ENCODE results near the gene ANXA9.

The ANXA9 gene

DNA sequence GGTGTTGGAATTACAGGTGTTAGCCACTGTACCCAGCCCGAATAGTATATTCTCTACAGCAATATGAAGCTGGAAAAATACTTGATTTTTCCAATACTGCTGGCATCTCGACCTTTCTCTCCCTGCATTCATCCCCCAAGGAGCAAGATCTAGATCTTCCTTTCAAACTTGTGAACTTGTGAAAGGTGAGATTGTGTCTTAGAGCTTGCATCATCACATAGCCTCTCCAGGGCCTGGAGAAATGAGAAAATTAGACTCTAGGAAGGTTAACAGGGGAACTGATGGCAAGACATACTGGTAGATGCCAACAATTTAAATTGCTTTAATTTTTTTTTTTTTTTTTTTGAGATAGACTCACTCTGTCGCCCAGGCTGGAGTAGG is 28.2 kb downstream of the ANXA9 start:
- no peak for DNase-seq (ENCODE audit: extremely low spot score)
- POLR2A ChIA-PET: no interaction called here
- TF ChIP-seq, protein P1, sequence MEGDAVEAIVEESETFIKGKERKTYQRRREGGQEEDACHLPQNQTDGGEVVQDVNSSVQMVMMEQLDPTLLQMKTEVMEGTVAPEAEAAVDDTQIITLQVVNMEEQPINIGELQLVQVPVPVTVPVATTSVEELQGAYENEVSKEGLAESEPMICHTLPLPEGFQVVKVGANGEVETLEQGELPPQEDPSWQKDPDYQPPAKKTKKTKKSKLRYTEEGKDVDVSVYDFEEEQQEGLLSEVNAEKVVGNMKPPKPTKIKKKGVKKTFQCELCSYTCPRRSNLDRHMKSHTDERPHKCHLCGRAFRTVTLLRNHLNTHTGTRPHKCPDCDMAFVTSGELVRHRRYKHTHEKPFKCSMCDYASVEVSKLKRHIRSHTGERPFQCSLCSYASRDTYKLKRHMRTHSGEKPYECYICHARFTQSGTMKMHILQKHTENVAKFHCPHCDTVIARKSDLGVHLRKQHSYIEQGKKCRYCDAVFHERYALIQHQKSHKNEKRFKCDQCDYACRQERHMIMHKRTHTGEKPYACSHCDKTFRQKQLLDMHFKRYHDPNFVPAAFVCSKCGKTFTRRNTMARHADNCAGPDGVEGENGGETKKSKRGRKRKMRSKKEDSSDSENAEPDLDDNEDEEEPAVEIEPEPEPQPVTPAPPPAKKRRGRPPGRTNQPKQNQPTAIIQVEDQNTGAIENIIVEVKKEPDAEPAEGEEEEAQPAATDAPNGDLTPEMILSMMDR (IDR thresholded peaks at IDR 0.05; ENCODE audit: control extremely low read depth, extremely low read depth, low read depth, missing control alignments): no peak
- CTCF ChIA-PET: interaction anchor here (3.4 kb wide), 1 partner anchor 14 kb away, joined by 9 read pairs; no protein-coding TSS in a partner anchor

DNA sequence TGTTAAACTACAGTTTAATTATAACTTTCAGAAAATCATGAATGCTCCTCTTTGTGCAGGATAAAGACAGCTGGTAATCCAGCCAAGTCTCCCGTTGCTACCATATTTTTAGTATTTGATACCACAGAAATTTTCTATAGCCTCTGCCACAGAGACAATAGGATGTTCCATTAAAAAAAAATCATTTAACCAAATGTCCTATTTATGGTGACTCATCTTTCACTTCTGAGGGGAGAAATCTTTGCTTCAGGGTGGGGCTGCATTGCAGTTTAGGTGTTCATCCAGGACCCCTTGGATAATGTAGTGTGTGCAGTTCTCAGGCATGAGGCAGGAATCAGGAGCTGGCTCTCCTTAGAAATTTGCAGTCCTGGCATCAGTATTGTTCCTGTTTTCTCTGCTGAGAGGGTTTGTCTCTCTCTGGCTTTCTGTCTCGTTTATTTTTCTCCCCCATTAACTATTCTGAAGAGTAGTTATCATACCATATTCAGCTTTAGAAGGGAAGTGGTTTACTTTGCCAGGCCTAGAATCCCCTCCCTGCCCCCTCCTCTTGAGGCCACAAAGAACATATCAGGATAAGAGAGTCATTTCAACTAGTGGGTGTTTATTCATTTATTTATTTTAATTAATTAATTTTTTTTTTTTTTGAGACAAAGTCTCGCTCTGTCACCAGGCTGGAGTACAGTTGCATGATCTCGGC is 29.2 kb downstream of the ANXA9 start:
- POLR2A ChIA-PET: no interaction called here
- TF ChIP-seq, protein P1 (IDR thresholded peaks at IDR 0.05; ENCODE audit: control extremely low read depth, extremely low read depth, low read depth, missing control alignments): no peak
- CTCF ChIA-PET: interaction anchor here (1.0 to 3.4 kb wide), 4 partner anchors 11 to 145 kb away, joined by 3 to 12 read pairs (median 7); partner anchors contain the start of gene TNFAIP8L2

DNA sequence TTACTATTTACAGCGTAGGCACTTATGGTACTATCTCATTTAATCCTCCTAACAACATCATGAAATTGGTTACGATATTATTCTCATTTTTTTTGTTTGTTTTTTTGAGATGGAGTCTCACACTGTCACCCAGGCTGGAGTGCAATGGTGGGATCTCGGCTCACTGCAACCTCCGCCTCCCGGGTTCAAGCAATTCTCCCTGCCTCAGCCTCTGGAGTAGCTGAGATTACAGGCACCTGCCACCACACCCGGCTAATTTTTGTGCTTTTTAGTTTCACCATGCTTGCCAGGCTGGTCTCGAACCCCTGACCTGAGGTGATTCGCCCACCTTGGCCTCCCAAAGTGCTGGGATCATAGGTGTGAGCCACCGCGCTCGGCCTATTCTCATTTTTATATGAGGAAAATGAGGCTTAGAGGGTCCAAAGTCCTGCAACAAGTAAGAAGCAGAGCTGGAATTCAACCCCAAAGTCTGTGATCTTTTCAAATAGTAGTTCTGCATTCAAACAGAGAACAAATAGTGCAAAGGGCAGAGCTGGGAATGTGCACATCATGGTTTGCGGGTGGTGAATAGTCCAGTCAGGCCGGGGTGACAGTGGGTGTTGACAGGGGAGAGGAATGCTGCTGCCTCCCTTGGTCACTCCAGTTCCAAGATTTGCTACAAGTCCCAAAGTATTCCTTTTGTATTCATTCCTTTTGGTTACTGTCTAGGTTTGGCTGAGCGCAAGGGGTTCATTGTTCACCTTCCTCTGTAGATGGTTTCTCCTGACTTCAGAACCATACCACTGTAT is 30.8 kb downstream of the ANXA9 start:
- TF ChIP-seq, protein P1 (IDR thresholded peaks at IDR 0.05; ENCODE audit: control extremely low read depth, extremely low read depth, low read depth, missing control alignments): no peak
- CTCF ChIA-PET: interaction anchor here (1.0 to 2.2 kb wide), 4 partner anchors 10 to 144 kb away, joined by 3 to 12 read pairs (median 4); partner anchors contain the start of gene TNFAIP8L2
- DNase-seq (ENCODE audit: extremely low spot score): no peak
- POLR2A ChIA-PET: no interaction called here

More for the DNA sequence above, 29.2 kb downstream of the ANXA9 start:
- no peak for DNase-seq (ENCODE audit: extremely low spot score)

DNA sequence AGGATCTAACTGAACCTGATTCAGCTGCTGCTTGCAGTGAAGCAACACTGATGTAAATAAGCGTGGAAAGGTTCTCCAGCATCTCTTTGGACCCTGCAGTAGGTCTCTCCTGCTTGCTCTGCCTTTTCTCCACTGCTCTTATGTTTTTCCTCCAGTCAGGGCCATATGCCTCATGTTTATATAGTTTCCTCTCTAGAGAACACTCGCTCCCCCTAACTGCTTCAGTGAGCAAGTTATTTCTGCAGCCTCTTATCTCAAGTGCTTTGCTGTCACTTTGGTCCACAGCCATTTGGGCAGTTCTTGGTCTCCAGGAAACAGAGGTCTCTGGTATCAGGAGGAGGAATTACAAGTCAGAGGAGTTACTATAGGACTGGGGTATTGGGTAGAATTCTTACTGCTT is 31.4 kb downstream of the ANXA9 start:
- CTCF ChIA-PET: interaction anchor here (1.4 kb wide), 1 partner anchor 30 kb away, joined by 4 read pairs; no protein-coding TSS in a partner anchor
- POLR2A ChIA-PET: no interaction called here
- TF ChIP-seq, protein P1 (IDR thresholded peaks at IDR 0.05; ENCODE audit: control extremely low read depth, extremely low read depth, low read depth, missing control alignments): no peak
- no peak for DNase-seq (ENCODE audit: extremely low spot score)

DNA sequence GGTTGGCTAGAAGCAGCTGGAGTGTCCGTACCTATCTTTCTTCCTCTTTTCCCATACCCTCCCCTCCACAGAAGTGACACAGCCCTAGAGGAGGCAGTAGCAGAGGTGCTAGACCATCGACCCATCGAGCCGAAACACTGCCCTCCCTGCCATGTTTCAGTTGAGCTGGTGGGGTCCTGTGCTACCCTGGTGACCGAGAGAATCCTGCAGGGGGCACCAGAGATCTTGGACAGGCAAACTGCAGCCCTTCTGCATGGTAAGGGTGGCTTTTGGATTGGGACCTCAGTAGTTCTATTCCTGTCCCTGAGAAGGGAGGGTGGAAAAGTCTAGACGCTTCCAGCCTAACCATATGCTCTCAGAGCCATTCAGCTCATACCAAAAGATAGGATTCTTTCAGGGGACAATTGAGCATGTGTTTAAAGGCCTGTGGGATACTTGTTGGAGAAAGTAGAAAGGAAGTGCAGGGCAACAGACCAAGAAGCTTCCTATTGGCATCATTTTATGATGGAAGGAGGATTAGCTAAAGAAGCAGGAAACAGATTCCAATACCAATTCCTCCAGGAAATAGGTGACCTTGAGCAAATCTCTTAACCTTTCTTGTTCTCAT is 42.6 kb downstream of the ANXA9 start:
- POLR2A ChIA-PET: interaction anchor here (0.6 to 0.7 kb wide), 2 partner anchors 16 to 473 kb away, joined by 3 to 4 read pairs; no protein-coding TSS in a partner anchor
- CTCF ChIA-PET: interaction anchor here (0.6 to 2.3 kb wide), 27 partner anchors 9 to 230 kb away, joined by 3 to 12 read pairs (median 4); partner anchors contain the start of genes BNIPL, CDC42SE1, MINDY1 and PSMD4
- DNase-seq (ENCODE audit: extremely low spot score): peak; percentile 81

More for the DNA sequence above, 42.6 kb downstream of the ANXA9 start:
- TF ChIP-seq, protein P1 (IDR thresholded peaks at IDR 0.05; ENCODE audit: control extremely low read depth, extremely low read depth, low read depth, missing control alignments): peak; percentile 69

All from GM10248 (cell line).